ENCODE results near the gene SHISA9.

SHISA9 gene

GRCh38 chr16:12951976-12952375 lies 50.6 kb downstream of the SHISA9 start:
- no peak for DNase-seq (ENCODE audit: low spot score)

- DNase-seq (ENCODE audit: low spot score): no peak
Measured at GRCh38 chr16:12958366-12958765, 57.0 kb downstream of the SHISA9 start.

GRCh38 chr16:12959072-12959471 lies 57.7 kb downstream of the SHISA9 start:
- no peak for DNase-seq (ENCODE audit: low spot score)

- no peak for DNase-seq (ENCODE audit: low spot score)
Measured at GRCh38 chr16:12961626-12962025, 60.2 kb downstream of the SHISA9 start.

- no peak for DNase-seq (ENCODE audit: low spot score)
Measured at GRCh38 chr16:12964461-12964860, 63.1 kb downstream of the SHISA9 start.

GRCh38 chr16:12965274-12965804 lies 63.9 kb downstream of the SHISA9 start:
- no peak for DNase-seq (ENCODE audit: low spot score)

GRCh38 chr16:12971241-12971640 lies 69.8 kb downstream of the SHISA9 start:
- DNase-seq (ENCODE audit: low spot score): no peak

GRCh38 chr16:12972246-12972645 lies 70.8 kb downstream of the SHISA9 start:
- no peak for DNase-seq (ENCODE audit: low spot score)

- no peak for DNase-seq (ENCODE audit: low spot score)
Measured at GRCh38 chr16:12975766-12976165, 74.4 kb downstream of the SHISA9 start.

- DNase-seq (ENCODE audit: low spot score): no peak
Measured at GRCh38 chr16:12976496-12976895, 75.1 kb downstream of the SHISA9 start.

- no peak for DNase-seq (ENCODE audit: low spot score)
Measured at GRCh38 chr16:12976936-12977335, 75.5 kb downstream of the SHISA9 start.

- no peak for DNase-seq (ENCODE audit: low spot score)
Measured at GRCh38 chr16:12985516-12985915, 84.1 kb downstream of the SHISA9 start.

GRCh38 chr16:12988071-12988470 lies 86.7 kb downstream of the SHISA9 start:
- no peak for DNase-seq (ENCODE audit: low spot score)

- DNase-seq (ENCODE audit: low spot score): no peak
Measured at GRCh38 chr16:12992066-12992465, 90.7 kb downstream of the SHISA9 start.

GRCh38 chr16:12994402-12994801 lies 93.0 kb downstream of the SHISA9 start:
- no peak for DNase-seq (ENCODE audit: low spot score)

GRCh38 chr16:12995721-12996372 lies 94.4 kb downstream of the SHISA9 start:
- no peak for DNase-seq (ENCODE audit: low spot score)

- no peak for DNase-seq (ENCODE audit: low spot score)
Measured at GRCh38 chr16:12998361-12999085, 97.1 kb downstream of the SHISA9 start.

- no peak for DNase-seq (ENCODE audit: low spot score)
Measured at GRCh38 chr16:12999368-12999767, 98.0 kb downstream of the SHISA9 start.

- DNase-seq (ENCODE audit: low spot score): no peak
Measured at GRCh38 chr16:13005721-13006247, 104.4 kb downstream of the SHISA9 start.

GRCh38 chr16:13012601-13013000 lies 111.2 kb downstream of the SHISA9 start:
- no peak for DNase-seq (ENCODE audit: low spot score)

GRCh38 chr16:13013043-13013442 lies 111.6 kb downstream of the SHISA9 start:
- DNase-seq (ENCODE audit: low spot score): no peak

- no peak for DNase-seq (ENCODE audit: low spot score)
Measured at GRCh38 chr16:13014476-13014875, 113.1 kb downstream of the SHISA9 start.

- no peak for DNase-seq (ENCODE audit: low spot score)
Measured at GRCh38 chr16:13018026-13018425, 116.6 kb downstream of the SHISA9 start.

Measured in cerebellar cortex (tissue), 1 donor.